Measurements from ENCODE around the gene ERGIC1. TPM values are rescaled to one million over a fixed set of nuclear protein-coding genes. Genes with fewer than 3 reads are reported as not detected.
A peak's percentile ranks its signal among the peaks of the same experiment; 100 is the strongest.

ERGIC1 gene
- total and polyA plus RNA-seq, 8 donors: 54.8 to 101 (median 75.6) TPM

- Histone ChIP-seq H3K36me3 (no peaks in the 10 kb centered on the region), H3K27me3 (no peaks in the 10 kb centered on the region), H3K9me3 (no peaks in the 10 kb centered on the region), H3K4me3 (no peak overlapping the region), H3K27ac (peak overlapping the region in 2 of 4 donors; percentile 30 to 34), H3K4me1 (peaks cover 13 to 20% (median 17%) of the 10 kb centered on the region in 3 donors)
- ATAC-seq: no peak
- no peak for DNase-seq
- FAIRE-seq: no peak
- 84% methylated on average over 12 of the region's 12 CpGs for WGBS, 2 donors
- intact Hi-C loops (cut with DNase I): loop anchor here in 1 of 3 donors (10.0 kb wide), 1 partner anchor 66 kb away; the partner anchor contains the start of gene DUSP1
- TF ChIP-seq CTCF (IDR thresholded peaks at IDR 0.05): no peak
Observed at GRCh38 chr5:172840432-172841154, 6.5 kb downstream of the ERGIC1 start.

- Histone ChIP-seq H3K9me3 (no peaks in the 10 kb centered on the region), H3K4me1 (peaks cover 8 to 19% (median 11%) of the 10 kb centered on the region in 3 donors), H3K27ac (peak overlapping the region in 2 of 4 donors; percentile 10 to 34), H3K27me3 (no peaks in the 10 kb centered on the region), H3K36me3 (no peaks in the 10 kb centered on the region), H3K4me3 (no peak overlapping the region)
- TF ChIP-seq CTCF (IDR thresholded peaks at IDR 0.05): no peak
- FAIRE-seq (no peak), ATAC-seq (no peak), DNase-seq (no peak)
- WGBS, 2 donors: 42 to 44% methylated on average over 6 of the region's 6 CpGs
- intact Hi-C loops (cut with DNase I): loop anchor here in 1 of 3 donors (10.0 kb wide), 1 partner anchor 66 kb away; the partner anchor contains the start of gene DUSP1
Observed at GRCh38 chr5:172841256-172841655, 7.2 kb downstream of the ERGIC1 start.

- ATAC-seq: no peak
- no peak for DNase-seq
- Histone ChIP-seq H3K9me3 (no peaks in the 10 kb centered on the region), H3K36me3 (no peaks in the 10 kb centered on the region), H3K27ac (no peak overlapping the region), H3K4me1 (peaks cover 0 to 4% (median 3%) of the 10 kb centered on the region in 3 donors), H3K27me3 (no peaks in the 10 kb centered on the region), H3K4me3 (no peak overlapping the region)
- no peak for TF ChIP-seq CTCF (IDR thresholded peaks at IDR 0.05)
- 89 to 90% methylated on average over 18 of the region's 18 CpGs for WGBS, 2 donors
- FAIRE-seq: no peak
- intact Hi-C loops (cut with DNase I): loop anchor here in 1 of 3 donors (10.0 kb wide), 1 partner anchor 69 kb away; the partner anchor contains the start of gene DUSP1
Observed at GRCh38 chr5:172843825-172844576, 9.9 kb downstream of the ERGIC1 start.

GRCh38 chr5:172844577-172844838 lies 10.5 kb downstream of the ERGIC1 start:
- DNase-seq (no peak), ATAC-seq (no peak), FAIRE-seq (no peak)
- no peaks in the 10 kb centered on the region for H3K9me3 ChIP-seq
- H3K27ac ChIP-seq: no peak overlapping the region
- H3K36me3 ChIP-seq: no peaks in the 10 kb centered on the region
- H3K4me3 ChIP-seq: no peak overlapping the region
- 88 to 100% methylated on average over 2 of the region's 2 CpGs for WGBS, 2 donors
- H3K4me1 ChIP-seq: peaks cover 0 to 4% (median 3%) of the 10 kb centered on the region in 3 donors
- no peak for TF ChIP-seq CTCF (IDR thresholded peaks at IDR 0.05)
- intact Hi-C loops (cut with DNase I): loop anchor here in 1 of 3 donors (10.0 kb wide), 1 partner anchor 70 kb away; the partner anchor contains the start of gene DUSP1
- H3K27me3 ChIP-seq: no peaks in the 10 kb centered on the region
